SJSA1 (cell line): ENCODE measurements around the gene PSME3IP1. TPM values are rescaled to one million over a fixed set of nuclear protein-coding genes. Genes with fewer than 3 reads are reported as not detected.

ENCODE experiments used
- DNase-seq, 2 experiments: peaks; one replicate each; pipeline ENCODE4 v3.0.0-alpha.2; 2015 to 2020; ENCODE audit warnings: low spot score in 2 of 2, low read depth in 1 of 2
- H3K27ac ChIP-seq: fragments of 250-450 bp; sonication (Bioruptor Pico); 2 replicates; pipeline ENCODE4 v1.5.1; 2020; ENCODE audit warnings: mild to moderate bottlenecking, moderate library complexity
- H3K27me3 ChIP-seq: fragments of 250-450 bp; sonication (Bioruptor Pico); replicated peaks from 2 replicates; pipeline ENCODE4 v1.5.1; 2020; ENCODE audit warnings: mild to moderate bottlenecking, moderate library complexity
- H3K36me3 ChIP-seq: fragments of 250-450 bp; sonication (Bioruptor Pico); 2 replicates; pipeline ENCODE4 v1.5.1; 2020; ENCODE audit warnings: mild to moderate bottlenecking
- H3K4me1 ChIP-seq: fragments of 250-450 bp; sonication (Bioruptor Pico); replicated peaks from 2 replicates; pipeline ENCODE4 v1.6.1; 2021; ENCODE audit warnings: mild to moderate bottlenecking
- H3K4me3 ChIP-seq: fragments of 250-450 bp; sonication (Bioruptor Pico); 2 replicates; pipeline ENCODE4 v1.5.1; 2020; ENCODE audit warnings: mild to moderate bottlenecking
- H3K9me3 ChIP-seq: fragments of 250-450 bp; sonication (Bioruptor Pico); replicated peaks from 2 replicates; pipeline ENCODE4 v1.5.1; 2020; ENCODE audit warnings: mild to moderate bottlenecking
- total RNA-seq: library from RNA; depleted of rRNA; stranded (reverse); fragments of >200 nt; shearing (Covaris generic); gene quantifications from 2 replicates; pipeline ENCODE4 v1.2.3, GENCODE V29; 2014

Gene PSME3IP1
- total RNA-seq, 1 experiment from 2014 or later: 93.1 TPM

- Histone ChIP-seq H3K4me1 (no peaks in the 10 kb centered on the region), H3K27ac (no peak overlapping the region), H3K27me3 (no peaks in the 10 kb centered on the region), H3K36me3 (0 out of 2 replicates have a peak, but pooled peaks cover 2% of the 10 kb centered on the region), H3K4me3 (no peak overlapping the region), H3K9me3 (no peaks in the 10 kb centered on the region)
- DNase-seq: no peak
Measured at GRCh38 chr16:57127037-57127763, 58.6 kb downstream of the PSME3IP1 start.

- no peak for DNase-seq
- no peaks in the 10 kb centered on the region for H3K4me1 ChIP-seq
- H3K36me3 ChIP-seq: 0 out of 2 replicates have a peak, but pooled peaks cover 2% of the 10 kb centered on the region
- H3K4me3 ChIP-seq: no peak overlapping the region
- no peak overlapping the region for H3K27ac ChIP-seq
- no peaks in the 10 kb centered on the region for H3K9me3 ChIP-seq
- H3K27me3 ChIP-seq: no peaks in the 10 kb centered on the region
Measured at GRCh38 chr16:57126411-57126810, 59.4 kb downstream of the PSME3IP1 start.

GRCh38 chr16:57125969-57126368 lies 59.9 kb downstream of the PSME3IP1 start:
- no peak overlapping the region for H3K27ac ChIP-seq
- H3K4me3 ChIP-seq: no peak overlapping the region
- DNase-seq: no peak
- 0 out of 2 replicates have a peak, but pooled peaks cover 2% of the 10 kb centered on the region for H3K36me3 ChIP-seq
- no peaks in the 10 kb centered on the region for H3K4me1 ChIP-seq
- H3K27me3 ChIP-seq: no peaks in the 10 kb centered on the region
- H3K9me3 ChIP-seq: no peaks in the 10 kb centered on the region

GRCh38 chr16:57125376-57125775 lies 60.5 kb downstream of the PSME3IP1 start:
- Histone ChIP-seq H3K4me3 (no peak overlapping the region), H3K36me3 (0 out of 2 replicates have a peak, but pooled peaks cover 2% of the 10 kb centered on the region), H3K27me3 (no peaks in the 10 kb centered on the region), H3K4me1 (no peaks in the 10 kb centered on the region), H3K27ac (no peak overlapping the region), H3K9me3 (no peaks in the 10 kb centered on the region)
- DNase-seq: no peak

GRCh38 chr16:57123974-57124674 lies 61.7 kb downstream of the PSME3IP1 start:
- Histone ChIP-seq H3K27me3 (no peaks in the 10 kb centered on the region), H3K4me1 (no peaks in the 10 kb centered on the region), H3K27ac (no peak overlapping the region), H3K36me3 (0 out of 2 replicates have a peak, but pooled peaks cover 2% of the 10 kb centered on the region), H3K9me3 (no peaks in the 10 kb centered on the region), H3K4me3 (no peak overlapping the region)
- no peak for DNase-seq

GRCh38 chr16:57123216-57123973 lies 62.4 kb downstream of the PSME3IP1 start:
- Histone ChIP-seq H3K27me3 (no peaks in the 10 kb centered on the region), H3K4me1 (0 out of 2 replicates have a peak, but pooled peaks cover 2% of the 10 kb centered on the region), H3K36me3 (0 out of 2 replicates have a peak, but pooled peaks cover 2% of the 10 kb centered on the region), H3K9me3 (no peaks in the 10 kb centered on the region), H3K27ac (no peak overlapping the region), H3K4me3 (no peak overlapping the region)
- no peak for DNase-seq

GRCh38 chr16:57118461-57119084 lies 67.3 kb downstream of the PSME3IP1 start:
- H3K27ac ChIP-seq: no peak overlapping the region
- H3K4me1 ChIP-seq: 0 out of 2 replicates have a peak, but pooled peaks cover 4% of the 10 kb centered on the region
- no peaks in the 10 kb centered on the region for H3K9me3 ChIP-seq
- H3K27me3 ChIP-seq: no peaks in the 10 kb centered on the region
- H3K4me3 ChIP-seq: no peak overlapping the region
- no peak for DNase-seq
- H3K36me3 ChIP-seq: peaks cover 14% of the 10 kb centered on the region

GRCh38 chr16:57115514-57116182 lies 70.2 kb downstream of the PSME3IP1 start:
- H3K36me3 ChIP-seq: peaks cover 14% of the 10 kb centered on the region
- no peak overlapping the region for H3K4me3 ChIP-seq
- DNase-seq: no peak
- no peak overlapping the region for H3K27ac ChIP-seq
- 0 out of 2 replicates have a peak, but pooled peaks cover 4% of the 10 kb centered on the region for H3K4me1 ChIP-seq
- H3K9me3 ChIP-seq: no peaks in the 10 kb centered on the region
- no peaks in the 10 kb centered on the region for H3K27me3 ChIP-seq

- DNase-seq: no peak
- Histone ChIP-seq H3K4me1 (0 out of 2 replicates have a peak, but pooled peaks cover 4% of the 10 kb centered on the region), H3K27ac (no peak overlapping the region), H3K36me3 (peaks cover 14% of the 10 kb centered on the region), H3K4me3 (no peak overlapping the region), H3K27me3 (no peaks in the 10 kb centered on the region), H3K9me3 (no peaks in the 10 kb centered on the region)
Measured at GRCh38 chr16:57115168-57115513, 70.7 kb downstream of the PSME3IP1 start.

- no peaks in the 10 kb centered on the region for H3K27me3 ChIP-seq
- no peaks in the 10 kb centered on the region for H3K9me3 ChIP-seq
- no peak for DNase-seq
- peaks cover 14% of the 10 kb centered on the region for H3K36me3 ChIP-seq
- H3K4me3 ChIP-seq: no peak overlapping the region
- H3K27ac ChIP-seq: no peak overlapping the region
- 0 out of 2 replicates have a peak, but pooled peaks cover 4% of the 10 kb centered on the region for H3K4me1 ChIP-seq
Measured at GRCh38 chr16:57113664-57114063, 72.2 kb downstream of the PSME3IP1 start.

GRCh38 chr16:57113042-57113453 lies 72.8 kb downstream of the PSME3IP1 start:
- DNase-seq: no peak
- Histone ChIP-seq H3K27me3 (no peaks in the 10 kb centered on the region), H3K4me1 (no peaks in the 10 kb centered on the region), H3K27ac (no peak overlapping the region), H3K4me3 (no peak overlapping the region), H3K9me3 (no peaks in the 10 kb centered on the region), H3K36me3 (peaks cover 14% of the 10 kb centered on the region)

GRCh38 chr16:57112403-57113041 lies 73.3 kb downstream of the PSME3IP1 start:
- H3K27ac ChIP-seq: no peak overlapping the region
- no peaks in the 10 kb centered on the region for H3K27me3 ChIP-seq
- DNase-seq: no peak
- H3K36me3 ChIP-seq: peaks cover 11% of the 10 kb centered on the region
- no peaks in the 10 kb centered on the region for H3K9me3 ChIP-seq
- no peaks in the 10 kb centered on the region for H3K4me1 ChIP-seq
- no peak overlapping the region for H3K4me3 ChIP-seq
